HG03457 (cell line): Measurements from ENCODE around the gene SLC39A2.
"Not testable (repeated sequence)": the region's sequence is repeated elsewhere in the genome, so short reads cannot be mapped to it uniquely, and the experiment has no call there.

Experiments
- ATAC-seq: cut with Tn5 transposase; IDR thresholded peaks from one replicate; pipeline ENCODE4 v1.9.1; 2021; ENCODE audit warnings: moderate number of reproducible peaks; ENCODE audit not compliant: unreplicated experiment

The SLC39A2 gene

DNA sequence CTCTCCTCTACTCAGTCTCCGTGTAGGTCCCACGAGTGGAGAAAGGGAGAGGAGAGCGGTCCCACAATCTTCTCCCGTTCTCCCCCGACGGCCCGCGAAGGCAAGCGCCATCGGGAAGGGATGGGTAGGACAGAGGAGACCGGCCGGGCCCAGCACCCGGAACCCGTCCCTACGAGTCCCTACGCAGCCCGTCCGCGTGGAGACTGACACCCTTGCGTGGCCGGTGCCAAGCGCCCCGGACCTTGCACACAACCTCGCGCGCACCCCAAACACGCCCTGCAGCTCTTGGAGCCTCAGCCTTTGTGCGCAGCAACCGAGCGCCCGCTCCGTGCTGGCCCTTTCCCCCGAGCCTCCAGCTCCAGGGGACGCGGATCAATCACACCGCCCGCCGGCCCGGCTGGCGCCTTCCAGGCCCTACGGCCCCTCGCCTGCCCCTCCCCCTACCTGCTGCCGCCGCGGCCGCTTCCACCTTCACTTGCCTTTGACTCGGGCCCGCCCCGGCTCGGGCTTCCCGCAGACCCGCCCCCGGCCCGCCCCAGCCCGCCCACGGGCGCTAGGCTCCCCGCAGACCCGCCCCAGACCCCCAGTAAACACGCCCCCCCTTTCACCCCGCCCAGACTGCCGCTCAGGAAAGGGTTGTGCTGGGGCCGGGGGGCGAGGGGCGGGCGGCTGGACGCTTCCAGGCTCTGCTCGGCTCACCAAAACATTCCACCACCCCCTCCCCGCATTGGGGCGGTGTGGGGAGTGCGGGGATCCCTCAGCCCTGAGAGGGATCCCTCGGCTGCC lies 25.7 kb downstream of the SLC39A2 start, which contains the start of gene NDRG2:
NDRG2 (minus strand) TSS at position 477 of the 786 bp plus-strand sequence. CDS start 1,746 bp downstream, outside the sequence.
- no peak for ATAC-seq

DNA sequence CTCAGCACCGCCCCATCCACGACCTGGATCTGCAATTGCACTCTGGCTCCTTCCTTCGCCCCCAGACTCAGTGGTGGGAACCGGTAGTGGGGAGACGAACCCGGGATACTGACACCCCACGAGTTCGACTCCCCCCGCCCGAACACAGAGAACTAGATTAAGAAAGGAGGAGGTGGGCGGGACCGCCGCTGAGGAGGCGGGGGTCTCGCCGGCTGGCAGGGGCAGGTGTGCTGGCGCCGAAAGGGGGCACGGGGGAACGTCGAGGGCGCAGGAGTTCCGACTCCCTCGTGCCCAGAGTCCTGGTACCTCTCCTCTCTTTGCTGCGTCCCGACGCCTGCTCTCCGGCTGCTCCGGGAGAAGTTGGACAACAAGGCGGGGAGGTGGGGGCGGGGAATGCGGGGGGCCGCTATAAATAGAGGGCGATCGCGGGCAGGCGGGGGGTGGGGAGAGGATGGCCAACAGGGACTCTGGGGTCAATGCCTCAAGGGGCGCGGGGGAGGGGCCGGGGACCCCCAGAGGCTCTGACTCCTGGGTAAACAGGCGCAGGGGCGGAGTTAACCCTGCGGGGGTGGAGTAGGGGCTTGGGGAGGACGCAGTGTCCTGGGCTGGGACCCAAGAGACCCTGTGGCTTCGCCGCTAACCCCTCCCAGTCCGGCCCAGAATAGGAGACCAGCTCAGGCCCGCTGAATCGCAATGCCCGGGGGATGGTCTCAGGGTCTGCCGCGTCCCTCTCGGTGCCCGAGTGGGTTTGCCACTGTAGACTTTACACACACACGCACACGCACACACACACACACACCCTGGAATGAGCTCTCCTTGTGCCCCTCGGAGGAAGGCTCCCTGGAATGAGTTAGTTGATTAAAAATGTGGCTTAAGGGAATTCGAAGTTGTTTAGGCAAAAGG lies 26.5 kb downstream of the SLC39A2 start:
- ATAC-seq: no peak

DNA sequence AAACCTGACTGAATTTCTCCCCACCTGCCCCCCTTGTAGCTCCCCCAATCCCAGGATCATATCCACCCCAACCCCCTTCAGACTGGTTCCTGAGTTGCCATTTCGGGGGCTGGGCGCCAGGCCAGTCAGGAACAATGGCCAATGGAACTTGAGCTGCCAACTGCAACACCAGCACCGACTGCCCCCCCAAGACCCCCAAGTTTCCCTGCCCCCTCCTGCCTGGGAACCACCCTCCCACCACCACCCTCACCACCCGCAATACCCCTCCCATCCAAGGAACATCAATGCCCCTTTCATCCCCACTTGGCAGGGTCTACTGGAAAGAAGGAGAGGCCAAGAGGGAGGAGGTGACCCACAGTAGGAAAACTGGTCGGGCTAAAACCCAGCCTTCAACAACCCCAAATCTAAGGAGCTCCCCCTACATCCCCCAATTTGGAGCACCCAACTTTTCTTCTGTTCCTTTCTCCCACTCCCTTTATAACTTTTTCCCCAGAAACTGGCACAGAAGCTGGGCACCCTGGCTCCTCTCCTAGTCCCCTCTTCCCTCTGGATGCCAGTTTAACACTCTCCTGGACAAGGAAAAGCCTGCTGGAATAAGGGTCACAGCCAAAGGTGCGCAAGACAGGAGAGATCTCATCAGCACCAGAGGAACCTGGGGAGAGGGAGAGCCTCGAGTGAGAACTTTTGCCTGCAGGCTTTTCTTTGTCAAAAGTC lies 27.3 kb downstream of the SLC39A2 start:
- no peak for ATAC-seq

GRCh38 chr14:21026988-21027315 lies 27.9 kb downstream of the SLC39A2 start:
- no peak for ATAC-seq

- no peak for ATAC-seq
These were observed 30.8 kb downstream of the SLC39A2 start, which contains the start of gene TPPP2 for GRCh38 chr14:21029917-21030316. Gene TPPP2 (plus strand): TSS chr14:21030217. CDS start chr14:21030582, 365 bp downstream.

DNA sequence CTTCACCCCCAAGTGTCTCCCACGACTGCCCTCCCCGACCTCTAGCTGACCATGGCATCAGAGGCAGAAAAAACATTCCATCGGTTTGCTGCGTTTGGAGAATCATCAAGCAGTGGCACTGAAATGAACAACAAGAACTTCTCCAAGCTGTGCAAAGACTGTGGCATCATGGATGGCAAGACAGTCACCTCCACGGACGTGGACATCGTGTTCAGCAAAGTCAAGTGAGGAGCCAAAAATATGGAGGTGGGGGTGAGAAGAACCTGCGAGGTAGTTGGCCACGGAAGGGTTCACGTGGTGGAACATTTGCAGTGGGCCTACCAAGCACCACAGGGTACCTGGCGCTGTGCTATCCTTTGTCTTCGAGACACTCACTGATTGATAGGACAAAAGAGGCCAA lies 31.4 kb downstream of the SLC39A2 start:
- no peak for ATAC-seq

DNA sequence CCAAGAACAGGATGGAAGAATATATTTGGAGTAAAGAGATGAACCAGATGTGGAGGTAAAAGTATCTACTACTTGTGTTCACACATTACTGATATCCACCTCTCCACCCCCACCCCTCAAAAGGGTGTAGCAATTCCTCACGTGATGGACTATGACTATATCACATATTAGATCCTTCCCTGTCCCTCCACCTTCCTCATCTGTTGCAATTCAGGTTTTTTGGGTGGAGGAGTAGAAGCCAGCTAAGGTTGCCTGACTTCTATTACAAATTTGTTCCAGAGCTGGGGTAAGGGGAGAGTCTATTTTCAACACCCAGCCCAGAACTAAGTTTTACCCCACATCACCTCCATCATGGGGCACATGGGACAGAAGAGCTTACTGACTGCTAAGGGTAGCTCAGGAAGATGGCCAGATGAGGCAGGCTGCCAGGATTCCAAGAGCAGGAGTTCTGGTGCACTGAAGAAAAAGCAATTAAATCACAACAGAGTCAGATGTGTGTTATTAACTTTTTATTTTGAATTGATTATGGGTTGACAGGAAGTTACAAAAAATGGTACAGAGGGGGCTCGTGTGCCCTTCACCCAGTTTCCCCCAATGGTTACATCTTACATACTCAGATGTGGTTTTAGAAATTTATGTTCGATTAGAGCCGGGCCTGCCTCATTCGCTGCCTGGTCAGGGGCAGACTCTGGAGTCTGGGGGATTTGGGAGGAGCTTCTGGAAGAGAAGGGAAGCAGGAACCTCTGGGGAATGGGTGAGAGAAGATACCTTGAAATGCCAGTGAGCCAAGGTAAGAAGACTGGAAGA lies 33.4 kb downstream of the SLC39A2 start:
- no peak for ATAC-seq

DNA sequence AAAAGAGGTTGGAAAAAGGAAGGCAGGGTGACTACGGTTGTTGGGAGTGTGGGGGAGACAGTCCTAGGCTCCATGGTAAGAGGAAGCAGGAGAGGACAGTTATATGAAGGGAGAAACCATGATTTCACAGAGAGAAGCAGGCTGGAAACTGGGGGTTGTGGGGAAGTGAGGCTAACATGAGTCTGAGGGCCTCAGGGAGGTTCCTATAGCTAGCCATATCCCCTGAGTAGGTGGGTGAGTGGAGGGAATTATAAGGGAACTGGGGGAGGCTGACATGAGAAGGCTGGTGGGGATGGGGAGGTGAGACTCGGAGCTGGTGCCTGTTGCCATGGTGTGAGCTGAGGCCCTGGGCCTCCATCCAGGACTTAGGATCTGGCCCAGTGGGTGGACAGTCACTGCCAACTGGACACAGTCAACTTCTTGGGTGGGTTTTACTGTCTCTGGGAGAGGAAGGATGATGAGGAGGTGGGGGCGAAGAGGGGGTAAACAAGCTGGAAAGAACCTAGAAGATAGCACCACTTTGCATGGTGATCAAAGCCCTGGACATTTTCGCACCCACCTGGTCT lies 34.1 kb downstream of the SLC39A2 start:
- ATAC-seq: no peak

GRCh38 chr14:21034707-21035106 lies 35.6 kb downstream of the SLC39A2 start, which contains the start of gene RNASE13:
Gene RNASE13 (minus strand): TSS chr14:21034807. CDS start chr14:21034288, 519 bp downstream.
- no peak for ATAC-seq

- ATAC-seq: no peak
These were observed 37.7 kb downstream of the SLC39A2 start for GRCh38 chr14:21036751-21037150.

- no peak for ATAC-seq
These were observed 38.1 kb downstream of the SLC39A2 start for GRCh38 chr14:21037156-21037555.

GRCh38 chr14:21038441-21039422 lies 39.6 kb downstream of the SLC39A2 start:
- no peak for ATAC-seq

- no peak for ATAC-seq
These were observed 40.7 kb downstream of the SLC39A2 start for GRCh38 chr14:21039585-21040369.

- no peak for ATAC-seq
These were observed 41.4 kb downstream of the SLC39A2 start for GRCh38 chr14:21040370-21040925.

- not testable (repeated sequence) for ATAC-seq
These were observed 41.8 kb downstream of the SLC39A2 start for GRCh38 chr14:21040941-21041340.

DNA sequence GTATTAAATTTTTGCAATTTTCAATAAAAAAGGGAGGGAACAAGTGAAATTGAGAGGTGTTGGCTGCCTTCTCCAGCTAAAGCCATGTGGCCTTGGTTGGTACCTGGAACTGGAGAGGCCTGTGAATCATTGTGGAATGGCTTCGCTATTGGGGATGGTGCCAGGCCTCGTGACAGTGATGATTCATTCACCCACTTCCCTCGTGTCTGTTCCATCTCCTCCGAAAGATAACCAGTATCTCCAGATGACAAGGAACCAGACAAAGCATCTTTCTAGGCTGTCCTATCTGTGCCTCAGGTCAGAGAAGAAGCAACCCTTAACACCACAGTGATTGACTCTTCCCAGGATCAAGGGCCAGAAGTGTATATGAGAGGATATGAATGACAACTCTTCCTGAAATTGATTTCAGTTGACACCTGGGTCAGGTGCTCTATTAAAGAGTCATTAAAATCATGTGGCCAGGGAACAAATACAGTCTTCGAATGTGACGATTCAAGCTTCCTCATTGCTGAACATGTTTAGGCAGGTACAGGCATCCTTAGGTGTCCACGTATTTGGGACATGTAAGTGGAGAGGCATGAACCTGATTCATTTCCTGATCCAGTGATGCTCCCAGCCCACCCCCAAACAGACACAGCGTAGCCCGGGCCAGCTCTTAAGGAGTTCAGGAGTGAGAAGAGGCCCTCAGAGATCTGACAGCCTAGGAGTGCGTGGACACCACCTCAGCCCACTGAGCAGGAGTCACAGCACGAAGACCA lies 42.8 kb downstream of the SLC39A2 start, which contains the start of gene RNASE7:
RNASE7 (plus strand) TSS at position 687 of the 758 bp plus-strand sequence. CDS start 631 bp downstream, outside the sequence.
- no peak for ATAC-seq

- no peak for ATAC-seq
These were observed 43.8 kb downstream of the SLC39A2 start for GRCh38 chr14:21042918-21043317.
